ENCODE data around the gene RNASET2. TPM values are rescaled to one million over a fixed set of nuclear protein-coding genes. Genes with fewer than 3 reads are reported as not detected.

RNASET2 gene
- total and polyA plus RNA-seq, 2 of the 13 experiments (the other 11 are each of a cell fraction or from before 2014, with no cell fraction given), result 44.6 to 597 TPM

DNA sequence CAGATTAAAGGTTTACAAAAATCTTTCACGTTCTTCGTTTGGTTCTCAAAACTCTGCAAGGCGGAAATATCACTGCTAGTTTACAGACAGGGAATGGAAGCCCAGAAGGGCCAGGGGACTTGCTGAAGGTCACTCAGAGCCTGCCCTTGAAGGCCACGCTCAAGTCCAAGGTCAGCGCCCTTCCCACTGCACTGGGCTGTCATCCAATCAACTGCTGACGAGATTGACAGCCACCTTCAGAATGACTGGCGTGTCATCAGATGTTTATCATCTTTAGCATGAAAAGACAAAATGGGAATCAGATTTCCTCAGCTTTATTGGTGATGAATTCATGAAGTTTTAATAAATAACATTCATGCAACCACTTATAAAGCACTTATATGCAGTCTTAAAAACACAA lies 16.5 kb downstream of the RNASET2 start:
- no peak overlapping the region for H3K4me2 ChIP-seq (ENCODE audit: low read depth, low read length)
- no peak for FAIRE-seq
- H3K27me3 ChIP-seq (ENCODE audit: control insufficient read depth in 1 of 2, insufficient read depth in 2 of 2, low read length in 2 of 2), result no peaks in the 10 kb centered on the region
- 91% methylated on average over 7 of the region's 7 CpGs for WGBS (ENCODE audit: low lambda C conversion rate)
- H3K79me2 ChIP-seq (ENCODE audit: insufficient read depth, low read length), result no peaks in the 10 kb centered on the region
- H4K20me1 ChIP-seq (ENCODE audit: insufficient read depth, low read length), result peaks cover 24% of the 10 kb centered on the region
- H3K9me3 ChIP-seq (ENCODE audit: low read length), result no peaks in the 10 kb centered on the region
- BruUV-seq (replicated peaks), result no TSS peak
- in situ Hi-C loops (cut with HindIII; ENCODE audit: extremely low pct_ligation_motif_present, low pct_unique_long_range_greater_than_20kb) (no loop called here), intact Hi-C loops (cut with micrococcal nuclease; ENCODE audit: unreplicated experiment) (no loop called here)
- peaks cover 43 to 88% of the 10 kb centered on the region in 2 experiments for H3K36me3 ChIP-seq (replicated peaks in 1 of 2; ENCODE audit: control insufficient read depth in 1 of 2, insufficient read depth in 2 of 2, low read length in 2 of 2)
- no peak overlapping the region for H3K27ac ChIP-seq (ENCODE audit: extremely low read length, insufficient read depth, low read length)
- H3K4me3 ChIP-seq (replicated peaks in 1 of 3; ENCODE audit: insufficient read depth in 1 of 3, low read depth in 2 of 3, low read length in 3 of 3), result no peak overlapping the region
- POLR2A ChIA-PET, result interaction anchor here (0.6 kb wide), 1 partner anchor 16 kb away, joined by 3 read pairs; the partner anchor contains the start of gene RNASET2
- no peak overlapping the region for H2AFZ ChIP-seq (ENCODE audit: low read length)
- no peak for ATAC-seq
- no peaks in the 10 kb centered on the region for H3K4me1 ChIP-seq (ENCODE audit: insufficient read depth, low read length)
- CTCF ChIA-PET (ENCODE audit: low intra/inter-chr PET ratio, low total read pairs), result no interaction called here
- DNase-seq (ENCODE audit: low spot score), result no peak
- no peak overlapping the region for H3K9ac ChIP-seq (ENCODE audit: insufficient read depth, low read depth, low read length)
- TF ChIP-seq, protein P1, sequence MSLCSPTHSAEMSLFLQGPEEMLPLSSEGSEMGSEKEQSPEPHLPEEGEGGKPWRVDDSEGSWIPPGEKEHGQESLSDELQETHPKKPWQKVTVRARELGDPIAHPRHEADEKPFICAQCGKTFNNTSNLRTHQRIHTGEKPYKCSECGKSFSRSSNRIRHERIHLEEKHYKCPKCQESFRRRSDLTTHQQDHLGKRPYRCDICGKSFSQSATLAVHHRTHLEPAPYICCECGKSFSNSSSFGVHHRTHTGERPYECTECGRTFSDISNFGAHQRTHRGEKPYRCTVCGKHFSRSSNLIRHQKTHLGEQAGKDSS (CRISPR knock-in tag; IDR thresholded peaks at IDR 0.05; ENCODE audit: borderline replicate concordance, low read depth), result no peak
- TF ChIP-seq, protein P2, sequence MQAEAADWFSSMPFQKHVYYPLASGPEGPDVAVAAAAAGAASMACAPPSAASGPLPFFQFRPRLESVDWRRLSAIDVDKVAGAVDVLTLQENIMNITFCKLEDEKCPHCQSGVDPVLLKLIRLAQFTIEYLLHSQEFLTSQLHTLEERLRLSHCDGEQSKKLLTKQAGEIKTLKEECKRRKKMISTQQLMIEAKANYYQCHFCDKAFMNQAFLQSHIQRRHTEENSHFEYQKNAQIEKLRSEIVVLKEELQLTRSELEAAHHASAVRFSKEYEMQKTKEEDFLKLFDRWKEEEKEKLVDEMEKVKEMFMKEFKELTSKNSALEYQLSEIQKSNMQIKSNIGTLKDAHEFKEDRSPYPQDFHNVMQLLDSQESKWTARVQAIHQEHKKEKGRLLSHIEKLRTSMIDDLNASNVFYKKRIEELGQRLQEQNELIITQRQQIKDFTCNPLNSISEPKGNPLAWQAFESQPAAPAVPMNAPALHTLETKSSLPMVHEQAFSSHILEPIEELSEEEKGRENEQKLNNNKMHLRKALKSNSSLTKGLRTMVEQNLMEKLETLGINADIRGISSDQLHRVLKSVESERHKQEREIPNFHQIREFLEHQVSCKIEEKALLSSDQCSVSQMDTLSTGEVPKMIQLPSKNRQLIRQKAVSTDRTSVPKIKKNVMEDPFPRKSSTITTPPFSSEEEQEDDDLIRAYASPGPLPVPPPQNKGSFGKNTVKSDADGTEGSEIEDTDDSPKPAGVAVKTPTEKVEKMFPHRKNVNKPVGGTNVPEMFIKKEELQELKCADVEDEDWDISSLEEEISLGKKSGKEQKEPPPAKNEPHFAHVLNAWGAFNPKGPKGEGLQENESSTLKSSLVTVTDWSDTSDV (CRISPR knock-in tag; IDR thresholded peaks at IDR 0.05), result no peak
- TF ChIP-seq, protein P3, sequence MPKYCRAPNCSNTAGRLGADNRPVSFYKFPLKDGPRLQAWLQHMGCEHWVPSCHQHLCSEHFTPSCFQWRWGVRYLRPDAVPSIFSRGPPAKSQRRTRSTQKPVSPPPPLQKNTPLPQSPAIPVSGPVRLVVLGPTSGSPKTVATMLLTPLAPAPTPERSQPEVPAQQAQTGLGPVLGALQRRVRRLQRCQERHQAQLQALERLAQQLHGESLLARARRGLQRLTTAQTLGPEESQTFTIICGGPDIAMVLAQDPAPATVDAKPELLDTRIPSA (CRISPR knock-in tag; IDR thresholded peaks at IDR 0.05; ENCODE audit: borderline replicate concordance), result no peak
- TF ChIP-seq ESRRA (CRISPR knock-in tag; IDR thresholded peaks at IDR 0.05; ENCODE audit: low read depth), result peak; percentile 83; the same call in 1 of the 2 replicates
- no peak for TF ChIP-seq GABPB1 (CRISPR knock-in tag; IDR thresholded peaks at IDR 0.05)
- no peak for TF ChIP-seq ZNF253 (CRISPR knock-in tag; IDR thresholded peaks at IDR 0.05; ENCODE audit: borderline replicate concordance)
- TF ChIP-seq, protein P4, sequence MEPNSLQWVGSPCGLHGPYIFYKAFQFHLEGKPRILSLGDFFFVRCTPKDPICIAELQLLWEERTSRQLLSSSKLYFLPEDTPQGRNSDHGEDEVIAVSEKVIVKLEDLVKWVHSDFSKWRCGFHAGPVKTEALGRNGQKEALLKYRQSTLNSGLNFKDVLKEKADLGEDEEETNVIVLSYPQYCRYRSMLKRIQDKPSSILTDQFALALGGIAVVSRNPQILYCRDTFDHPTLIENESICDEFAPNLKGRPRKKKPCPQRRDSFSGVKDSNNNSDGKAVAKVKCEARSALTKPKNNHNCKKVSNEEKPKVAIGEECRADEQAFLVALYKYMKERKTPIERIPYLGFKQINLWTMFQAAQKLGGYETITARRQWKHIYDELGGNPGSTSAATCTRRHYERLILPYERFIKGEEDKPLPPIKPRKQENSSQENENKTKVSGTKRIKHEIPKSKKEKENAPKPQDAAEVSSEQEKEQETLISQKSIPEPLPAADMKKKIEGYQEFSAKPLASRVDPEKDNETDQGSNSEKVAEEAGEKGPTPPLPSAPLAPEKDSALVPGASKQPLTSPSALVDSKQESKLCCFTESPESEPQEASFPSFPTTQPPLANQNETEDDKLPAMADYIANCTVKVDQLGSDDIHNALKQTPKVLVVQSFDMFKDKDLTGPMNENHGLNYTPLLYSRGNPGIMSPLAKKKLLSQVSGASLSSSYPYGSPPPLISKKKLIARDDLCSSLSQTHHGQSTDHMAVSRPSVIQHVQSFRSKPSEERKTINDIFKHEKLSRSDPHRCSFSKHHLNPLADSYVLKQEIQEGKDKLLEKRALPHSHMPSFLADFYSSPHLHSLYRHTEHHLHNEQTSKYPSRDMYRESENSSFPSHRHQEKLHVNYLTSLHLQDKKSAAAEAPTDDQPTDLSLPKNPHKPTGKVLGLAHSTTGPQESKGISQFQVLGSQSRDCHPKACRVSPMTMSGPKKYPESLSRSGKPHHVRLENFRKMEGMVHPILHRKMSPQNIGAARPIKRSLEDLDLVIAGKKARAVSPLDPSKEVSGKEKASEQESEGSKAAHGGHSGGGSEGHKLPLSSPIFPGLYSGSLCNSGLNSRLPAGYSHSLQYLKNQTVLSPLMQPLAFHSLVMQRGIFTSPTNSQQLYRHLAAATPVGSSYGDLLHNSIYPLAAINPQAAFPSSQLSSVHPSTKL (CRISPR knock-in tag; IDR thresholded peaks at IDR 0.05), result 0 out of 2 replicates have a peak, but pooled peaks have one; percentile 25
- TF ChIP-seq HMG20A (CRISPR knock-in tag; IDR thresholded peaks at IDR 0.05; ENCODE audit: borderline replicate concordance), result no peak
- TF ChIP-seq KDM3A (CRISPR knock-in tag; IDR thresholded peaks at IDR 0.05; ENCODE audit: low read depth), result no peak
- TF ChIP-seq FOXM1 (CRISPR knock-in tag; IDR thresholded peaks at IDR 0.05), result no peak
- TF ChIP-seq ARID2 (CRISPR knock-in tag; IDR thresholded peaks at IDR 0.05; ENCODE audit: borderline replicate concordance), result no peak
- TF ChIP-seq, protein P5, sequence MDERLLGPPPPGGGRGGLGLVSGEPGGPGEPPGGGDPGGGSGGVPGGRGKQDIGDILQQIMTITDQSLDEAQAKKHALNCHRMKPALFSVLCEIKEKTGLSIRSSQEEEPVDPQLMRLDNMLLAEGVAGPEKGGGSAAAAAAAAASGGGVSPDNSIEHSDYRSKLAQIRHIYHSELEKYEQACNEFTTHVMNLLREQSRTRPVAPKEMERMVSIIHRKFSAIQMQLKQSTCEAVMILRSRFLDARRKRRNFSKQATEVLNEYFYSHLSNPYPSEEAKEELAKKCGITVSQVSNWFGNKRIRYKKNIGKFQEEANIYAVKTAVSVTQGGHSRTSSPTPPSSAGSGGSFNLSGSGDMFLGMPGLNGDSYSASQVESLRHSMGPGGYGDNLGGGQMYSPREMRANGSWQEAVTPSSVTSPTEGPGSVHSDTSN (CRISPR knock-in tag; IDR thresholded peaks at IDR 0.05), result 0 out of 2 replicates have a peak, but pooled peaks have one; percentile 39
- TF ChIP-seq KAT2B (IDR thresholded peaks at IDR 0.05; ENCODE audit: borderline replicate concordance, low read depth, low read length), result no peak
- no peak for TF ChIP-seq SRF (IDR thresholded peaks at IDR 0.05; ENCODE audit: low read depth, low read length)
- TF ChIP-seq MYC (CRISPR knock-in tag; IDR thresholded peaks at IDR 0.05; ENCODE audit: borderline replicate concordance), result no peak
- no peak for TF ChIP-seq HHEX (CRISPR knock-in tag; IDR thresholded peaks at IDR 0.05)

All from HepG2 (cell line).